Measurements from ENCODE around the gene ARHGEF4. TPM values are rescaled to one million over a fixed set of nuclear protein-coding genes. Genes with fewer than 3 reads are reported as not detected.
A peak's percentile ranks its signal among the peaks of the same experiment; 100 is the strongest.

Gene ARHGEF4
- total RNA-seq, 1 donor from 2014 or later, result 4.8 TPM

- no peak overlapping the region for H3K4me3 Mint-ChIP-seq (ENCODE audit: unreplicated experiment)
- H3K4me3 ChIP-seq (ENCODE audit: insufficient read depth, low read depth, low read length), result no peak overlapping the region
- H3K27ac ChIP-seq (ENCODE audit: low read depth, low read length), result no peak overlapping the region
- no peaks in the 10 kb centered on the region for H3K9me3 ChIP-seq (ENCODE audit: insufficient read depth, low read depth, low read length)
- no peaks in the 10 kb centered on the region for H3K27me3 ChIP-seq (ENCODE audit: insufficient read depth, low read length)
- peaks cover 50% of the 10 kb centered on the region for H4K20me1 ChIP-seq (ENCODE audit: insufficient read depth, low read length)
- H2AFZ ChIP-seq (ENCODE audit: low read depth, low read length), result no peak overlapping the region
- H3K4me1 ChIP-seq (ENCODE audit: insufficient read depth, low read length), result no peaks in the 10 kb centered on the region
- H3K4me2 ChIP-seq (ENCODE audit: low read length), result no peak overlapping the region
- H3K79me2 ChIP-seq (ENCODE audit: insufficient read depth, low read length), result peaks cover 18% of the 10 kb centered on the region
- H3K9ac ChIP-seq (ENCODE audit: low read length), result no peak overlapping the region
- peaks cover 33% of the 10 kb centered on the region for H3K36me3 ChIP-seq (ENCODE audit: insufficient read depth, low read length)
- FAIRE-seq (no peak), DNase-seq (ENCODE audit: low read depth) (no peak)
- H3K9me3 Mint-ChIP-seq (ENCODE audit: unreplicated experiment), result no peaks in the 10 kb centered on the region
- peaks cover 7% of the 10 kb centered on the region for H3K36me3 Mint-ChIP-seq (ENCODE audit: low read depth, unreplicated experiment)
- no peaks in the 10 kb centered on the region for H3K4me1 Mint-ChIP-seq (ENCODE audit: low read depth, unreplicated experiment)
- no peak overlapping the region for H3K27ac Mint-ChIP-seq (ENCODE audit: unreplicated experiment)
- TF ChIP-seq CTCF (IDR thresholded peaks at IDR 0.05; ENCODE audit: insufficient read depth, low read depth, low read length) (no peak), EZH2 (IDR thresholded peaks at IDR 0.05; ENCODE audit: insufficient read depth, low read length) (no peak)
- no peaks in the 10 kb centered on the region for H3K27me3 Mint-ChIP-seq (ENCODE audit: low read depth, unreplicated experiment)
Observed at GRCh38 chr2:131046918-131047652, 210.4 kb downstream of the ARHGEF4 start.

- H4K20me1 ChIP-seq (ENCODE audit: insufficient read depth, low read length), result peaks cover 59% of the 10 kb centered on the region
- H3K4me1 Mint-ChIP-seq (ENCODE audit: low read depth, unreplicated experiment), result no peaks in the 10 kb centered on the region
- H3K4me3 ChIP-seq (ENCODE audit: insufficient read depth, low read depth, low read length), result no peak overlapping the region
- H3K4me1 ChIP-seq (ENCODE audit: insufficient read depth, low read length), result no peaks in the 10 kb centered on the region
- H3K27ac ChIP-seq (ENCODE audit: low read depth, low read length), result no peak overlapping the region
- FAIRE-seq, result no peak
- no peak for TF ChIP-seq CTCF (IDR thresholded peaks at IDR 0.05; ENCODE audit: insufficient read depth, low read depth, low read length)
- no peak for TF ChIP-seq EZH2 (IDR thresholded peaks at IDR 0.05; ENCODE audit: insufficient read depth, low read length)
- H3K36me3 ChIP-seq (ENCODE audit: insufficient read depth, low read length), result peaks cover 35% of the 10 kb centered on the region
- peaks cover 26% of the 10 kb centered on the region for H3K79me2 ChIP-seq (ENCODE audit: insufficient read depth, low read length)
- H3K9ac ChIP-seq (ENCODE audit: low read length), result no peak overlapping the region
- H3K9me3 ChIP-seq (ENCODE audit: insufficient read depth, low read depth, low read length), result no peaks in the 10 kb centered on the region
- H3K36me3 Mint-ChIP-seq (ENCODE audit: low read depth, unreplicated experiment), result peaks cover 9% of the 10 kb centered on the region
- H3K27ac Mint-ChIP-seq (ENCODE audit: unreplicated experiment), result no peak overlapping the region
- no peak for DNase-seq (ENCODE audit: low read depth)
- no peak overlapping the region for H2AFZ ChIP-seq (ENCODE audit: low read depth, low read length)
- H3K4me3 Mint-ChIP-seq (ENCODE audit: unreplicated experiment), result peak overlapping the region; percentile 45
- H3K27me3 Mint-ChIP-seq (ENCODE audit: low read depth, unreplicated experiment), result no peaks in the 10 kb centered on the region
- no peaks in the 10 kb centered on the region for H3K27me3 ChIP-seq (ENCODE audit: insufficient read depth, low read length)
- no peaks in the 10 kb centered on the region for H3K9me3 Mint-ChIP-seq (ENCODE audit: unreplicated experiment)
- no peak overlapping the region for H3K4me2 ChIP-seq (ENCODE audit: low read length)
Observed at GRCh38 chr2:131047920-131048560, 211.3 kb downstream of the ARHGEF4 start.

DNA sequence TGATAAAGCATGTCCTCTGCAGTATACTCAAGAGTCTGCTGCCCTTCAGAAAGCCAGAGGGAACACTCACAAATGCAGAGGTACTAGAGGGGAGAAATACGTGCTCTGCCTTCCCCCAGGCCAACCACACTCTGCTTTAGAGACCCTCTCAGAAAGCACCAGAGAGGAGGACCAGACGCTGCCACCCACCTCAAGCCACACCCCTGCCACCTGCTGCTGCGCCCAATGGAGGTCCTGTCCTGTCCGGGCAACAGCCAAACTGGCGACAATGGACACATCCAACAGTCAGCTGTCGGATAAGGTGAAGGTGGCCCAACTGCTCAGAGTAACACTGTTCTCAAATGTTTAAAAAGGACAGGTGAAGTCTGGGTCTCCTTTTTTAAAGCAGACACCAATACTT, 211.9 kb downstream of the ARHGEF4 start:
- no peak for TF ChIP-seq CTCF (IDR thresholded peaks at IDR 0.05; ENCODE audit: insufficient read depth, low read depth, low read length)
- no peak for TF ChIP-seq EZH2 (IDR thresholded peaks at IDR 0.05; ENCODE audit: insufficient read depth, low read length)
- H3K27me3 Mint-ChIP-seq (ENCODE audit: low read depth, unreplicated experiment), result no peaks in the 10 kb centered on the region
- Histone ChIP-seq H3K9ac (ENCODE audit: low read length) (no peak overlapping the region), H3K4me1 (ENCODE audit: insufficient read depth, low read length) (no peaks in the 10 kb centered on the region), H3K27ac (ENCODE audit: low read depth, low read length) (no peak overlapping the region), H3K4me3 (ENCODE audit: insufficient read depth, low read depth, low read length) (no peak overlapping the region), H3K36me3 (ENCODE audit: insufficient read depth, low read length) (peaks cover 35% of the 10 kb centered on the region), H2AFZ (ENCODE audit: low read depth, low read length) (no peak overlapping the region), H3K27me3 (ENCODE audit: insufficient read depth, low read length) (no peaks in the 10 kb centered on the region), H4K20me1 (ENCODE audit: insufficient read depth, low read length) (peaks cover 65% of the 10 kb centered on the region), H3K9me3 (ENCODE audit: insufficient read depth, low read depth, low read length) (no peaks in the 10 kb centered on the region), H3K4me2 (ENCODE audit: low read length) (no peak overlapping the region), H3K79me2 (ENCODE audit: insufficient read depth, low read length) (peaks cover 32% of the 10 kb centered on the region)
- H3K4me1 Mint-ChIP-seq (ENCODE audit: low read depth, unreplicated experiment), result no peaks in the 10 kb centered on the region
- no peak for FAIRE-seq
- H3K9me3 Mint-ChIP-seq (ENCODE audit: unreplicated experiment), result no peaks in the 10 kb centered on the region
- no peak overlapping the region for H3K4me3 Mint-ChIP-seq (ENCODE audit: unreplicated experiment)
- peaks cover 12% of the 10 kb centered on the region for H3K36me3 Mint-ChIP-seq (ENCODE audit: low read depth, unreplicated experiment)
- H3K27ac Mint-ChIP-seq (ENCODE audit: unreplicated experiment), result no peak overlapping the region
- DNase-seq (ENCODE audit: low read depth), result no peak

Data from astrocyte (in vitro differentiated cells and primary cell).